Liver (tissue), 9 donors: ENCODE data around the gene ECI2. TPM values are rescaled to one million over a fixed set of nuclear protein-coding genes. Genes with fewer than 3 reads are reported as not detected.

ENCODE experiments used
- DNase-seq: peaks from one replicate; pipeline ENCODE4 v3.0.0-alpha.2; 2017; ENCODE audit warnings: low spot score
- H3K27ac ChIP-seq, 2 donors: one replicate each; pipeline ENCODE4 v1.7.0; 2013; ENCODE audit warnings: inconsistent platforms in 2 of 2, low read length in 2 of 2, control low read depth in 1 of 2, low read depth in 1 of 2, mild to moderate bottlenecking in 1 of 2
- H3K27me3 ChIP-seq, 4 donors: one replicate each; pipeline versions ENCODE4 v1.6.1 to v1.7.0; 2013; ENCODE audit warnings: low read length in 3 of 4, inconsistent platforms in 1 of 4, mild to moderate bottlenecking in 1 of 4, moderate library complexity in 1 of 4; ENCODE audit not compliant: control insufficient read depth in 4 of 4, insufficient read depth in 4 of 4
- H3K36me3 ChIP-seq, 4 donors: one replicate each; pipeline versions ENCODE4 v1.6.1 to v1.7.0; 2013; ENCODE audit warnings: low read length in 3 of 4, mild to moderate bottlenecking in 3 of 4, low read depth in 1 of 4, moderate library complexity in 1 of 4; ENCODE audit not compliant: control insufficient read depth in 4 of 4, insufficient read depth in 3 of 4
- H3K4me1 ChIP-seq, 4 donors: one replicate each; pipeline versions ENCODE4 v1.6.1 to v1.7.0; 2013; ENCODE audit warnings: low read length in 3 of 4, mild to moderate bottlenecking in 3 of 4, moderate library complexity in 1 of 4; ENCODE audit not compliant: control insufficient read depth in 4 of 4, insufficient read depth in 4 of 4
- H3K4me3 ChIP-seq, 3 donors: one replicate each; pipeline versions ENCODE4 v1.6.1 to v1.7.0; 2013; ENCODE audit warnings: low read length in 3 of 3, control low read depth in 1 of 3, low read depth in 1 of 3, mild to moderate bottlenecking in 1 of 3
- H3K9ac ChIP-seq, 2 donors: one replicate each; pipeline ENCODE4 v1.7.0; 2013; ENCODE audit warnings: low read length in 2 of 2, mild to moderate bottlenecking in 2 of 2, moderate library complexity in 2 of 2, control low read depth in 1 of 2, low read depth in 1 of 2
- H3K9me3 ChIP-seq, 4 donors: one replicate each; pipeline versions ENCODE4 v1.6.1 to v1.7.0; 2013; ENCODE audit warnings: low read length in 3 of 4; ENCODE audit not compliant: control insufficient read depth in 4 of 4
- ATF3 ChIP-seq: IDR thresholded peaks from 2 replicates; pipeline ENCODE4 v1.6.1; 2016; ENCODE audit warnings: antibody characterized with exemption
- CTCF ChIP-seq: fragments of 150-350 bp; IDR thresholded peaks from 2 replicates; pipeline ENCODE4 v1.5.1; 2017; ENCODE audit warnings: improper control_type of control experiment, low read depth, low read length; ENCODE audit not compliant: missing input control
- EGR1 ChIP-seq, 2 donors: IDR thresholded peaks; 2 replicates each; pipeline ENCODE4 v1.6.1; 2016 to 2018; ENCODE audit warnings: antibody characterized with exemption in 2 of 2, low read depth in 2 of 2
- FOXA1 ChIP-seq: IDR thresholded peaks from 2 replicates; pipeline ENCODE4 v1.6.1; 2016; ENCODE audit warnings: antibody characterized with exemption
- FOXA2 ChIP-seq: IDR thresholded peaks from 2 replicates; pipeline ENCODE4 v1.6.1; 2016; ENCODE audit warnings: antibody characterized with exemption
- GABPA ChIP-seq, 2 donors: IDR thresholded peaks in 1 of 2; conservative IDR thresholded peaks in 1 of 2; 2 replicates each; pipeline ENCODE4 v1.6.1; 2016; ENCODE audit warnings: antibody characterized with exemption in 2 of 2, mild to moderate bottlenecking in 1 of 2, moderate library complexity in 1 of 2
- HNF4A ChIP-seq, 2 donors: conservative IDR thresholded peaks; 2 replicates each; pipeline ENCODE4 v1.6.1; 2016; ENCODE audit warnings: antibody characterized with exemption in 2 of 2, mild to moderate bottlenecking in 2 of 2
- HNF4G ChIP-seq: IDR thresholded peaks from 2 replicates; pipeline ENCODE4 v1.6.1; 2016; ENCODE audit warnings: antibody characterized with exemption
- JUND ChIP-seq, 2 donors: IDR thresholded peaks; 2 replicates each; pipeline ENCODE4 v1.6.1; 2016; ENCODE audit warnings: antibody characterized with exemption in 2 of 2
- MAX ChIP-seq: IDR thresholded peaks from 2 replicates; pipeline ENCODE4 v1.6.1; 2016; ENCODE audit warnings: antibody characterized with exemption
- NR2F2 ChIP-seq: IDR thresholded peaks from 2 replicates; pipeline ENCODE4 v1.6.1; 2016; ENCODE audit warnings: antibody characterized with exemption
- RAD21 ChIP-seq, 2 donors: IDR thresholded peaks; 2 replicates each; pipeline ENCODE4 v1.6.1; 2016; ENCODE audit warnings: antibody characterized with exemption in 2 of 2, mild to moderate bottlenecking in 2 of 2
- REST ChIP-seq: IDR thresholded peaks from 2 replicates; pipeline ENCODE4 v1.6.1; 2016; ENCODE audit warnings: antibody characterized with exemption, mild to moderate bottlenecking
- RXRA ChIP-seq, 2 donors: IDR thresholded peaks; 2 replicates each; pipeline ENCODE4 v1.6.1; 2017 to 2018; ENCODE audit warnings: antibody characterized with exemption in 2 of 2, mild to moderate bottlenecking in 1 of 2
- SP1 ChIP-seq: IDR thresholded peaks from 2 replicates; pipeline ENCODE4 v1.6.1; 2018; ENCODE audit warnings: antibody characterized with exemption, mild to moderate bottlenecking
- TAF1 ChIP-seq: conservative IDR thresholded peaks from 2 replicates; pipeline ENCODE4 v1.6.1; 2016; ENCODE audit warnings: antibody characterized with exemption, mild to moderate bottlenecking
- YY1 ChIP-seq: IDR thresholded peaks from 2 replicates; pipeline ENCODE4 v1.6.1; 2016; ENCODE audit warnings: antibody characterized with exemption, mild to moderate bottlenecking
- ZBTB33 ChIP-seq: IDR thresholded peaks from 2 replicates; pipeline ENCODE4 v1.6.1; 2016; ENCODE audit warnings: antibody characterized with exemption
- WGBS: extraction: QIAGEN DNeasy Blood & Tissue Kit; methylation state at CpG from one replicate; pipeline ENCODE4 v1.1.7; 2013; 5-methylcytosine and 5-hydroxymethylcytosine counted together
- polyA plus RNA-seq, 2 donors: library from polyadenylated mRNA; stranded (reverse) in 1 of 2; unstranded in 1 of 2; fragments of 200-250 nt in 1 of 2; fragments of >200 nt in 1 of 2; fragmentation: Nextera tagmentation in 1 of 2; extraction: Ambion mirVana in 1 of 2; gene quantifications; one replicate each; pipeline versions ENCODE4 v1.2.1 to v1.2.3, GENCODE V29; 2013 to 2015
- total RNA-seq, 2 donors: library from RNA; depleted of rRNA; stranded (reverse); fragments of >200 nt; gene quantifications; one replicate each; pipeline ENCODE4 v1.2.3, GENCODE V29; 2014
- donor health status: healthy.
- donor health status: healthy.
- donor health status: healthy.
- donor health status: healthy.
- donor health status: healthy.

ECI2 gene
- total and polyA plus RNA-seq, 4 donors, result 79.5 to 158 (median 126) TPM

- H3K36me3 ChIP-seq, result no peaks in the 10 kb centered on the region
- no peak overlapping the region for H3K4me3 ChIP-seq
- no peak for DNase-seq
- no peaks in the 10 kb centered on the region for H3K27me3 ChIP-seq
- no peak overlapping the region for H3K27ac ChIP-seq
- WGBS, result 76% methylated on average over 4 of the region's 4 CpGs
- H3K9me3 ChIP-seq, result no peaks in the 10 kb centered on the region
- H3K9ac ChIP-seq, result no peak overlapping the region
- TF ChIP-seq HNF4G (no peak), FOXA2 (no peak), ZBTB33 (no peak), FOXA1 (no peak), NR2F2 (no peak), YY1 (no peak), REST (no peak), JUND (IDR thresholded peaks at IDR 0.05) (no peak), CTCF (no peak), SP1 (no peak), RXRA (IDR thresholded peaks at IDR 0.05) (no peak), MAX (no peak), RAD21 (IDR thresholded peaks at IDR 0.05) (no peak), HNF4A (conservative IDR thresholded peaks at IDR 0.05) (no peak), ATF3 (no peak), EGR1 (IDR thresholded peaks at IDR 0.05; ENCODE audit: low read depth in 2 of 2) (no peak), TAF1 (no peak)
- peaks cover 0 to 7% (median 5%) of the 10 kb centered on the region in 4 donors for H3K4me1 ChIP-seq
Measured at GRCh38 chr6:4071330-4071729, 64.0 kb downstream of the ECI2 start.

GRCh38 chr6:4069199-4069598 is 66.2 kb downstream of the ECI2 start:
- Histone ChIP-seq H3K4me1 (peaks cover 4 to 12% (median 8%) of the 10 kb centered on the region in 4 donors), H3K36me3 (peaks cover 0 to 8% (median 3%) of the 10 kb centered on the region in 4 donors), H3K27ac (no peak overlapping the region), H3K9me3 (no peaks in the 10 kb centered on the region), H3K4me3 (no peak overlapping the region), H3K9ac (no peak overlapping the region), H3K27me3 (no peaks in the 10 kb centered on the region)
- WGBS, result 84% methylated on average over 6 of the region's 6 CpGs
- DNase-seq, result no peak
- TF ChIP-seq SP1 (no peak), JUND (IDR thresholded peaks at IDR 0.05) (no peak), FOXA2 (no peak), MAX (no peak), NR2F2 (no peak), TAF1 (no peak), RXRA (IDR thresholded peaks at IDR 0.05) (no peak), REST (no peak), YY1 (no peak), FOXA1 (no peak), ATF3 (no peak), RAD21 (IDR thresholded peaks at IDR 0.05) (no peak), GABPA (IDR thresholded peaks at IDR 0.05 in 1 of 2, conservative IDR thresholded peaks at IDR 0.05 in 1 of 2) (no peak)
